ENCODE data around the gene MRPL48. TPM values are rescaled to one million over a fixed set of nuclear protein-coding genes. Genes with fewer than 3 reads are reported as not detected.

The MRPL48 gene
- total RNA-seq, 1 experiment from 2014 or later = 66.8 TPM

DNA sequence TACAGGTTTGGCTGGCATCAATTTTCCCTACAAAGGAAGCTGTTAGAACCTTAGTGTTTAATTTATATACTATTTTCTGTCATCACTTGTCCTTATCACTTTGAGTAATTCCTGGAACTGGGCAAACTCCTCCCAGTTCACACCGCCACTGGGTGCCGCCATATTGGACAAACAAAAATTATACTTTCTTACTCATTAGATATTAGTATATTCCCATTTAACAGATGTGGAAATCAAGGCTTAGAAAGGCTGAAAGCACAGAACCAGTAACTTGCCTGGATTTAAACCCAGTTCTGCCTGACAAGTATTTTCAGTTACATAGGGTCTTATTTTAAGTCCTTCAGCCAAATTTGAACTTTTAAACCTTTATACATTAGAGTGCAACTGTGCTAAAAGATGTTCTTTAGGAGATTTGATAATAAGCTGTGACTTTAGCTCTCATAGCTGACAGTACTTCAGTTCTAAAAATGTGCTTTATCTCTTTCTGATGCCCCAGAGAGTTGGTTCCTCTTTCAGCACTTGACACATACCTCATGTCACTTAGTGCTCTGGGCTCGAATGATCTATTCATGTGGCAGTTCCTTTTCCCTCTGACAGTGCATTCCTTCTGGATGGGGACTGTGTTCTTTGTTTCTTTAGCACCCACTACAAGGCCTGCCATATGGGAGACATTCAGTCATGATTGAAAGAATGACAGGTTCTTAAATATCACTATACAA is 63.5 kb downstream of the MRPL48 start:
- no peaks in the 10 kb centered on the region for H3K36me3 ChIP-seq (ENCODE audit: control insufficient read depth in 1 of 2, insufficient read depth in 2 of 2, low read length in 2 of 2)
- no peak for DNase-seq (ENCODE audit: low read depth, low spot score)
- ChIA-PET RAD21 (ENCODE audit: low non-redundant PET in 1 of 2, low total read pairs in 2 of 2, uncharacterized antibody in 2 of 2, unreplicated experiment in 2 of 2) (no interaction called here), CTCF (no interaction called here), POLR2A (no interaction called here)
- H4K20me1 ChIP-seq (ENCODE audit: insufficient read depth) = no peaks in the 10 kb centered on the region
- BruUV-seq (replicated peaks) = no TSS peak
- H3K9ac ChIP-seq (ENCODE audit: low read length) = no peak overlapping the region
- ATAC-seq = no peak
- H3K4me3 ChIP-seq (replicated peaks in 1 of 2; ENCODE audit: low read depth in 1 of 2, low read length in 2 of 2) = no peak overlapping the region
- peaks cover 0 to 4% of the 10 kb centered on the region in 2 experiments; a peak in 1 of 4 replicates for H3K4me1 ChIP-seq (ENCODE audit: control insufficient read depth in 1 of 2, insufficient read depth in 2 of 2, low read length in 2 of 2)
- H3K27me3 ChIP-seq (ENCODE audit: insufficient read depth, low read length) = no peaks in the 10 kb centered on the region
- no peak overlapping the region for H3K27ac ChIP-seq (ENCODE audit: low read depth, low read length)
- H3K9me2 ChIP-seq (ENCODE audit: insufficient read depth) = no peaks in the 10 kb centered on the region
- no peak overlapping the region for H3K4me2 ChIP-seq (ENCODE audit: low read length)
- TF ChIP-seq, protein P1, sequence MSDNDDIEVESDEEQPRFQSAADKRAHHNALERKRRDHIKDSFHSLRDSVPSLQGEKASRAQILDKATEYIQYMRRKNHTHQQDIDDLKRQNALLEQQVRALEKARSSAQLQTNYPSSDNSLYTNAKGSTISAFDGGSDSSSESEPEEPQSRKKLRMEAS (IDR thresholded peaks at IDR 0.05) = no peak
- TF ChIP-seq SIN3A (IDR thresholded peaks at IDR 0.05; ENCODE audit: low read depth) (no peak), RAD21 (IDR thresholded peaks at IDR 0.05; ENCODE audit: low read depth) (no peak), YY1 (IDR thresholded peaks at IDR 0.05; ENCODE audit: extremely low read depth, insufficient replicate concordance, low read depth, low read length) (no peak)
- TF ChIP-seq, protein P2, sequence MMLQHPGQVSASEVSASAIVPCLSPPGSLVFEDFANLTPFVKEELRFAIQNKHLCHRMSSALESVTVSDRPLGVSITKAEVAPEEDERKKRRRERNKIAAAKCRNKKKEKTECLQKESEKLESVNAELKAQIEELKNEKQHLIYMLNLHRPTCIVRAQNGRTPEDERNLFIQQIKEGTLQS (IDR thresholded peaks at IDR 0.05) = no peak
- TF ChIP-seq, protein P3, sequence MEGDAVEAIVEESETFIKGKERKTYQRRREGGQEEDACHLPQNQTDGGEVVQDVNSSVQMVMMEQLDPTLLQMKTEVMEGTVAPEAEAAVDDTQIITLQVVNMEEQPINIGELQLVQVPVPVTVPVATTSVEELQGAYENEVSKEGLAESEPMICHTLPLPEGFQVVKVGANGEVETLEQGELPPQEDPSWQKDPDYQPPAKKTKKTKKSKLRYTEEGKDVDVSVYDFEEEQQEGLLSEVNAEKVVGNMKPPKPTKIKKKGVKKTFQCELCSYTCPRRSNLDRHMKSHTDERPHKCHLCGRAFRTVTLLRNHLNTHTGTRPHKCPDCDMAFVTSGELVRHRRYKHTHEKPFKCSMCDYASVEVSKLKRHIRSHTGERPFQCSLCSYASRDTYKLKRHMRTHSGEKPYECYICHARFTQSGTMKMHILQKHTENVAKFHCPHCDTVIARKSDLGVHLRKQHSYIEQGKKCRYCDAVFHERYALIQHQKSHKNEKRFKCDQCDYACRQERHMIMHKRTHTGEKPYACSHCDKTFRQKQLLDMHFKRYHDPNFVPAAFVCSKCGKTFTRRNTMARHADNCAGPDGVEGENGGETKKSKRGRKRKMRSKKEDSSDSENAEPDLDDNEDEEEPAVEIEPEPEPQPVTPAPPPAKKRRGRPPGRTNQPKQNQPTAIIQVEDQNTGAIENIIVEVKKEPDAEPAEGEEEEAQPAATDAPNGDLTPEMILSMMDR (IDR thresholded peaks at IDR 0.05 in 2 of 3, conservative IDR thresholded peaks at IDR 0.05 in 1 of 3; ENCODE audit: borderline replicate concordance in 1 of 3, insufficient read depth in 1 of 3, low read depth in 2 of 3, low read length in 2 of 3) = no peak
- intact Hi-C loops (cut with micrococcal nuclease) = no loop called here
- H3K79me2 ChIP-seq (ENCODE audit: insufficient read depth, low read length) = no peaks in the 10 kb centered on the region
- no peak overlapping the region for H2AFZ ChIP-seq (ENCODE audit: low read depth, low read length, poor library complexity, severe bottlenecking)
- H3K9me3 ChIP-seq (ENCODE audit: control insufficient read depth in 1 of 2, insufficient read depth in 1 of 2, low read depth in 1 of 2, low read length in 2 of 2) = no peaks in the 10 kb centered on the region
